NB4 (cell line): ENCODE measurements around the gene ACKR1.

Experiments used
- DNase-seq: peaks from one replicate; pipeline ENCODE4 v3.0.0; 2010; ENCODE audit warnings: low read depth
- H3K4me3 ChIP-seq: one replicate; pipeline ENCODE4 v1.5.1; 2011; ENCODE audit warnings: mild to moderate bottlenecking, low read depth, low read length, moderate library complexity
- CTCF ChIP-seq: IDR thresholded peaks from one replicate; pipeline ENCODE4 v1.5.1; 2012; ENCODE audit warnings: low read depth, low read length
- MAX ChIP-seq: IDR thresholded peaks from 2 replicates; pipeline ENCODE4 v1.6.1; 2011; ENCODE audit warnings: low read depth, low read length
- MYC ChIP-seq: IDR thresholded peaks from 2 replicates; pipeline ENCODE4 v1.6.1; 2011; ENCODE audit warnings: low read depth, low read length
- POLR2A ChIP-seq: IDR thresholded peaks from 2 replicates; pipeline ENCODE4 v1.6.1; 2011; ENCODE audit warnings: mild to moderate bottlenecking; ENCODE audit not compliant: insufficient read length; ENCODE audit errors: extremely low read depth

The ACKR1 gene

GRCh38 chr1:159239551-159240220 lies 35.0 kb downstream of the ACKR1 start:
- TF ChIP-seq CTCF (no peak), MYC (no peak), MAX (no peak), POLR2A (no peak)
- H3K4me3 ChIP-seq, result no peak overlapping the region
- DNase-seq, result no peak

GRCh38 chr1:159247266-159247665 lies 42.6 kb downstream of the ACKR1 start:
- TF ChIP-seq MYC (no peak), MAX (no peak), CTCF (no peak), POLR2A (no peak)
- H3K4me3 ChIP-seq, result no peak overlapping the region
- no peak for DNase-seq

GRCh38 chr1:159248311-159248710 lies 43.6 kb downstream of the ACKR1 start:
- TF ChIP-seq MAX, result no peak
- TF ChIP-seq CTCF, result no peak
- no peak for TF ChIP-seq MYC
- no peak for TF ChIP-seq POLR2A
- DNase-seq, result no peak
- H3K4me3 ChIP-seq, result no peak overlapping the region

GRCh38 chr1:159250638-159251216 lies 46.1 kb downstream of the ACKR1 start:
- no peak overlapping the region for H3K4me3 ChIP-seq
- no peak for TF ChIP-seq MYC
- no peak for TF ChIP-seq CTCF
- no peak for TF ChIP-seq POLR2A
- no peak for TF ChIP-seq MAX
- DNase-seq, result peak; percentile 28
